Fibroblast of skin of left quadriceps (primary cell): Measurements from ENCODE around the gene KBTBD6.
"Not testable (repeated sequence)": the region's sequence is repeated elsewhere in the genome, so short reads cannot be mapped to it uniquely, and the experiment has no call there.

Experiments
- DNase-seq, 2 experiments: peaks; one replicate each; pipeline ENCODE4 v3.0.0-alpha.2; 2013; ENCODE audit warnings: low read depth in 2 of 2

Gene KBTBD6

DNA sequence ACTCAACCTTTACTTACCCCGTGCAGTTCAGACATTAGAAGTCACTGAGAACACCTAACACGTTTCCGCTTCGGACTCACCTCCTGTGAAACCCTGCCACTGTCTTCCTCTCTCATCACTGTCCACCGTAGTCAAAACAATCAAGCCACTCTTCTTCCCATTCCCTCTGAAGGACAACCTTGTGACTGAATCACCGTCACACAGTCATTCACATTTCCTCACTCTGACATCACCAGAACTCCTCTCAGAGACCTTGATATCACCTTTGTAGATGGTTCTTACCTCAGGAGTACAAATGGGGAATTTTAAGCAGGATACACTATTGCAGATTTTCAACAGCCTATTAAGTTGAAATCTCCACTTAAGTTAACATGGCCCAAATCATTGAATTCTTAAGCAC, 1.3 kb upstream of the KBTBD6 start:
- DNase-seq: no peak

DNA sequence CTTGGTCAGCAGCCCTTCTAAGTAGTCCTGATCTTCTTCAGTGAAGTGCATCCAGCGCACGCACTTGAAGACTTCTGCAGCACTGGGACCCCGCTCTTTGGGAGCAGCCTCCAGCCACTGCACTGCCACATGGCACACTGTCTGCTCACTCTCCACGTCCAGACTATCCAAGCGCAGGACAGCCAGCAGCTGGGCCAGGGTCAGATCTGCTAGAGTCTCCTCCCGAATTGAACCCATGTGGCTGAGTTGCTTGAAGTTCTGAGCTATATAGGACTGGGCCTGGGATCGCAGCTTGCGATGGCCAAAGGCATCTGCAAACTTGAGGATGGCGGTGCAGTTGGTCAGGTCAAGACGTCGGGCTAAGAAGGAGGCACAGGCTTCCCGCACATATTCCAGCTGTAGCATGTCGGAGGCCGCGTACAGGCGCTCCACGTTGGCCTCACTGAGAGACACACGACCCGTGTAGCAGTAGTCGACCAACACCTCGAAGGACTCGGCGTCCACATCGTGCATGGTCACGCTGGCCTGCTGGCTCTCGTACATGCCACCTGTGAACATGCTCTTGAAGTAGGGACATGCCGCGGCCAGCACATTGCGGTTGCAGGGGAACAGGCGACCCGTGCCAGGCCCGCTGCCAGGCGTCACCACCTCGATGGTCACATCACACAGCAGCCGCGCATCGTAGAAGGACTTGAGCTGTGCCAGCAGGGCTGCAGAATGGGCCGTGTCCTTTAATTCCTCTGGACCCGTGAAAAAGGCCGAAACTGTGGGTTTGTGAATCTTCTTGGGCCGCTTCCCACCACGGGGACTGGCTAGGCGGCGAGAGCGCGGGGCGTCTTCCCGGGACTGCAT, 716 bp downstream of the KBTBD6 start:
- not testable (repeated sequence) for DNase-seq

DNA sequence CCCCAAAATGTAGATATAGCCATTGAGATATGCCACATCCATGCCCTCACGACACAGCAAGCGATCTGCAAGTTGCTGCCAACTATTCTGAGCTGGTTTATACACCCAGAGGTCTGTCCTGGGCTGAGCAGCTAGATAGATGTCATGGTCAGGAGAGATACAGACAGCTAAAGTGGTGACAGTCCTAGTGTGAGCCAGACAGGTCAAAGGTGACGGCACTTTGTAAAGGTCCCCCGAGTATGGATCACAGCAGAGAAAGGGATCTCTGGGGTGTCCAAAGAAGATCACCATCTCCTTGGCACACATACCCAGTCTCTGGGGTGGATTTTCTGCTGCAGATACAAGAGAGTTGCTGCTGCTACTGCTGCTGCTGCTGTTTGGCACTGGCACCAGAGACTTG, 1.4 kb downstream of the KBTBD6 start:
- not testable (repeated sequence) for DNase-seq

DNA sequence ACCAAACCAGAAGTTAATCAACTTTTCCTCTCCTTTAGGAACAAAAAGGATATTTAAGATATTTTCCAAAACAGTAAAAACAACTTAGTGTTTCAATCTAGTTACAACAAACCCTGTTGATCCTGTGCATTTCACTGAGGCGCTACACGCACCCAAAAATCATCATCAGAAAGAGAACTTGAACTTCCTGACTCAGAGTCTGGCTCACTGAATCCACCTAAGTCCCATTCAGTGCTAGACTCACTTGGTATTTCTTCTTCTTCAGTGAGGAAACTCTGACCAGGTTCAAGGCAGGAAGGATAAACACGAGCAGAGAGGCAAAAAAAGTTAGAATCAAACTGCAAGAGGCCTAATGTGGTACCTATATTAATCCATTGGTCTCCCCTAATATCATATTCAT, 2.2 kb downstream of the KBTBD6 start:
- DNase-seq: no peak

- DNase-seq: no peak
Measured at GRCh38 chr13:41127701-41128100, 4.9 kb downstream of the KBTBD6 start.

DNA sequence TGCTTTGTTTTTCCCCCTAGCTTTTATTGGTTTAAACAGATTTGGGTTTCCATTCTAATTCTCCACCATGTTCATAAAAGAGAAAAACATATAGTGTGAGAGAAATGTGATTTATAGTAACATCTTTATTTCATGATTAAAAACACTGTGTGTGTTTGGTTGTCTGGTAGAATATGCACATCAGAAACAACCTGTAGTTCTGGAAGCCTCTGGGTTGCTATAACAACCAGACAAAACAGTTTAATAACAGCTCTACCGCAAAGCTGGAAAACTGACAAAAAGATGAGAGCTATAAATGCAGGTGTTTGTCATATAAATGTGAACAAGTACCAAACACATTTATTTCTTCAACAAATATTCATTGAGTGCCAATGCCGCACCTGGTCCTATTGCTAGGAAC, 9.8 kb downstream of the KBTBD6 start:
- DNase-seq: no peak

GRCh38 chr13:41117869-41118268, 14.7 kb downstream of the KBTBD6 start:
- DNase-seq: no peak

- no peak for DNase-seq
Measured at GRCh38 chr13:41111454-41111853, 21.1 kb downstream of the KBTBD6 start.

- no peak for DNase-seq
Measured at GRCh38 chr13:41107584-41108014, 25.0 kb downstream of the KBTBD6 start.

DNA sequence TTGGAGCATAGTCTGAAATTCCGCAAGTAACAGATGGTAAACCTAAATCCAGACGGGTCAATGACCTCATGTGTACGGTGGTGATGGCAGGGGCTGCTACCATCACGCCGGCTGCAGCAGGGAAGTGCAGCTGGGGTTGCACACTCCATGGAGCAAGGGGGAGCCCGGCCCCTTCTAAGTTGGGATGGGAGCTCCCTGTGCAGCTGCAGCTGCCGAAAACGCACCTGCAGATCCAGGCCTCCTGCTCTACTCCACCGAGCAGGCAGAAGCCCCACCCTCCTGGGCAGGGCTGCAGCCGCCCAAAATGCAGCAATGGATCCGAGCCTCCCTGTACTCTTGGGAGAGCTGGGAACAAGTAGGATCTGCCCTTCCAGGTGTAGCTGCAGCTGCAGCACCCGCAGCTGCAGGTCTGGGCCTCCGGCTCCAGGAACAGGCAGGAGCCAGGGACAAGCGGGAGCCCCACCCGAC, 25.5 kb downstream of the KBTBD6 start:
- no peak for DNase-seq

GRCh38 chr13:41099986-41100385, 32.6 kb downstream of the KBTBD6 start:
- DNase-seq: no peak

- no peak for DNase-seq
Measured at GRCh38 chr13:41098761-41099160, 33.8 kb downstream of the KBTBD6 start.

GRCh38 chr13:41095681-41096080, 36.9 kb downstream of the KBTBD6 start:
- not testable (repeated sequence) for DNase-seq

- DNase-seq: no peak
Measured at GRCh38 chr13:41085961-41086585, 46.5 kb downstream of the KBTBD6 start.

DNA sequence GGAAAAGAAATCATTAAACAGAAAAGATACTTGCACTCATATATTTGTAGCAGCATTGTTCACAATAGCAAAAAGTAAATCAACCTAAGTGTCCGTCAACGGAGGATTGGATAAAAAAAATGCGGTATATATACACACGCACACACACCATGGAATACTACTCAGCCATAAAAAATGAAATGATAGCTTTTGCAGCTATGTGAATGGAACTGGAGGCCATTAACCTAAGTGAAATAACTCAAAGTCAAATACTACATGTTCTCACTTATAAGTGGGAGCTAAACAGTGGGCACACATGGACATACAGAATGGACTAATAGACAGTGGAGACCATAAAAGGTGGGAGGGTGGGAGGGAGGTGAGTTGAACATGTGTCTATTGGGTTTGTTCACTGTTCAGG, 52.9 kb downstream of the KBTBD6 start:
- no peak for DNase-seq
